Astrocyte (in vitro differentiated cells and primary cell): ENCODE measurements around the gene HINFP. TPM values are rescaled to one million over a fixed set of nuclear protein-coding genes. Genes with fewer than 3 reads are reported as not detected.
"Not testable (repeated sequence)": the region's sequence is repeated elsewhere in the genome, so short reads cannot be mapped to it uniquely, and the experiment has no call there.

Source experiments
- DNase-seq: peaks from one replicate; pipeline ENCODE4 v3.0.0-alpha.2; 2010; ENCODE audit warnings: low read depth
- FAIRE-seq: peaks from 2 replicates; lab custom pipeline; 2011; peaks lifted over from hg19 to GRCh38; lab: Jason Lieb, UNC
- H2AFZ ChIP-seq: 2 replicates; pipeline ENCODE4 v1.6.0; 2012; ENCODE audit warnings: low read depth, low read length, inconsistent platforms
- H3K27ac ChIP-seq: 2 replicates; pipeline ENCODE4 v1.5.1; 2011; ENCODE audit warnings: low read depth, low read length, inconsistent platforms
- H3K27me3 ChIP-seq: 2 replicates; pipeline ENCODE4 v1.6.0; 2011; ENCODE audit warnings: low read length, inconsistent platforms; ENCODE audit not compliant: insufficient read depth
- H3K36me3 ChIP-seq: 2 replicates; pipeline ENCODE4 v1.5.1; 2011; ENCODE audit warnings: low read length, inconsistent platforms; ENCODE audit not compliant: insufficient read depth
- H3K4me1 ChIP-seq: 2 replicates; pipeline ENCODE4 v1.5.1; 2011; ENCODE audit warnings: low read length, inconsistent platforms; ENCODE audit not compliant: insufficient read depth
- H3K4me2 ChIP-seq: 2 replicates; pipeline ENCODE4 v1.6.0; 2012; ENCODE audit warnings: low read length, inconsistent platforms
- H3K4me3 ChIP-seq: 2 replicates; pipeline ENCODE4 v1.5.1; 2011; ENCODE audit warnings: low read depth, mild to moderate bottlenecking, low read length, inconsistent platforms; ENCODE audit not compliant: insufficient read depth
- H3K79me2 ChIP-seq: 2 replicates; pipeline ENCODE4 v1.6.0; 2012; ENCODE audit warnings: mild to moderate bottlenecking, low read length, inconsistent platforms; ENCODE audit not compliant: insufficient read depth
- H3K9ac ChIP-seq: 2 replicates; pipeline ENCODE4 v1.6.0; 2012; ENCODE audit warnings: mild to moderate bottlenecking, low read length, inconsistent platforms
- H3K9me3 ChIP-seq: 2 replicates; pipeline ENCODE4 v1.5.1; 2012; ENCODE audit warnings: low read depth, mild to moderate bottlenecking, low read length, inconsistent platforms; ENCODE audit not compliant: insufficient read depth
- H4K20me1 ChIP-seq: 2 replicates; pipeline ENCODE4 v1.6.0; 2012; ENCODE audit warnings: low read length, inconsistent platforms; ENCODE audit not compliant: insufficient read depth
- H3K27ac Mint-ChIP-seq: one replicate; pipeline ENCODE4 v1.8.0; 2021; ENCODE audit warnings: mild to moderate bottlenecking, mixed read lengths; ENCODE audit not compliant: unreplicated experiment
- H3K27me3 Mint-ChIP-seq: one replicate; pipeline ENCODE4 v1.8.0; 2021; ENCODE audit warnings: low read depth, mixed read lengths; ENCODE audit not compliant: unreplicated experiment
- H3K36me3 Mint-ChIP-seq: one replicate; pipeline ENCODE4 v1.8.0; 2021; ENCODE audit warnings: low read depth, mixed read lengths; ENCODE audit not compliant: unreplicated experiment
- H3K4me1 Mint-ChIP-seq: one replicate; pipeline ENCODE4 v1.8.0; 2021; ENCODE audit warnings: low read depth, mixed read lengths; ENCODE audit not compliant: unreplicated experiment
- H3K4me3 Mint-ChIP-seq: one replicate; pipeline ENCODE4 v1.8.0; 2021; ENCODE audit warnings: mild to moderate bottlenecking, moderate library complexity, mixed read lengths; ENCODE audit not compliant: unreplicated experiment
- H3K9me3 Mint-ChIP-seq: one replicate; pipeline ENCODE4 v1.8.0; 2021; ENCODE audit warnings: mild to moderate bottlenecking, mixed read lengths; ENCODE audit not compliant: unreplicated experiment
- CTCF ChIP-seq: IDR thresholded peaks from 2 replicates; pipeline ENCODE4 v1.5.1; 2011; ENCODE audit warnings: low read depth, mild to moderate bottlenecking, inconsistent platforms, low read length, moderate library complexity; ENCODE audit not compliant: insufficient read depth
- EZH2 ChIP-seq: IDR thresholded peaks from 2 replicates; pipeline ENCODE4 v1.6.1; 2012; ENCODE audit warnings: mild to moderate bottlenecking, low read length, inconsistent platforms; ENCODE audit not compliant: insufficient read depth
- total RNA-seq: library from RNA; stranded (reverse); gene quantifications from 2 replicates; pipeline ENCODE4 v1.2.1, GENCODE V29; 2021

HINFP gene
- total RNA-seq, 1 donor from 2014 or later = 27.8 TPM

- Histone ChIP-seq H4K20me1 (no peaks in the 10 kb centered on the region), H3K9me3 (no peaks in the 10 kb centered on the region), H3K27me3 (peaks cover 3% of the 10 kb centered on the region), H3K27ac (no peak overlapping the region), H3K4me2 (no peak overlapping the region), H3K9ac (no peak overlapping the region), H3K4me3 (no peak overlapping the region), H3K4me1 (peaks cover 4% of the 10 kb centered on the region), H3K36me3 (no peaks in the 10 kb centered on the region), H3K79me2 (no peaks in the 10 kb centered on the region), H2AFZ (no peak overlapping the region)
- Mint-ChIP-seq H3K9me3 (peaks cover 2% of the 10 kb centered on the region), H3K4me1 (peaks cover 4% of the 10 kb centered on the region), H3K27me3 (peaks cover 7% of the 10 kb centered on the region), H3K36me3 (peaks cover 9% of the 10 kb centered on the region), H3K27ac (no peak overlapping the region), H3K4me3 (no peak overlapping the region)
- FAIRE-seq (no peak), DNase-seq (no peak)
- no peak for TF ChIP-seq CTCF
- TF ChIP-seq EZH2 = no peak
Observed at GRCh38 chr11:119180729-119181676, 59.6 kb downstream of the HINFP start.

DNA sequence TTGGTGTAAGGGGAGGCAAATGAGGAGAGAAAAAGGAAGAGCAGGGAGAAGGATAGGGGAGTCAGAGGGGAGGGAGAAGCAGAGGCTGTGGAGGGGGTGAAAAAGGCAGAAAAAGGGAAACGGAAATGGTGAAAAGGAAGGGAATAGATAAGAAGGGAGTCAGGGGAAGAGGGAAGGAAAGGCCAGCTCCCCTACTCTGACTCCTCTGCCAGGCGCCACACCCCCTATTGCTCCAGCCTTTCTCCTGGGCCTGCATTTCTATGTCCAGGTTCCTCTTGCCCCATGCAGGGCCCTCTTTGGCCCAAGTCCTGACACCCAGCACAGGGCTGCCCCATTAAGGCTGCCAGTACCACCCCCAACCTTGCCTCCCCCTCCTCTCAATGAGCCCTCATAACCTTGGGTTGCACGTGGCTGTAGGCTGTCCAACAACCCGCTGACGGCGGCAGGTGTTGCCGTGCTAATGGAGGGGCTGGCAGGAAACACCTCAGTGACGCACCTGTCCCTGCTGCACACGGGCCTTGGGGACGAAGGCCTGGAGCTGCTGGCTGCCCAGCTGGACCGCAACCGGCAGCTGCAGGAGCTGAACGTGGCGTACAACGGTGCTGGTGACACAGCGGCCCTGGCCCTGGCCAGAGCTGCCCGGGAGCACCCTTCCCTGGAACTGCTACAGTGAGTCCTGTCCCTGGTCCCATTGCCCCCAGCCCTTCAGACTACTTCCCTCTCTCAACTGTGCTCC, 60.5 kb downstream of the HINFP start:
- Histone ChIP-seq H3K27ac (no peak overlapping the region), H4K20me1 (no peaks in the 10 kb centered on the region), H3K4me1 (peaks cover 4% of the 10 kb centered on the region), H3K9me3 (no peaks in the 10 kb centered on the region), H3K4me3 (no peak overlapping the region), H2AFZ (no peak overlapping the region), H3K36me3 (no peaks in the 10 kb centered on the region), H3K9ac (no peak overlapping the region), H3K27me3 (peaks cover 4% of the 10 kb centered on the region), H3K4me2 (no peak overlapping the region), H3K79me2 (no peaks in the 10 kb centered on the region)
- DNase-seq (no peak), FAIRE-seq (no peak)
- Mint-ChIP-seq H3K4me3 (no peak overlapping the region), H3K27me3 (peaks cover 14% of the 10 kb centered on the region), H3K36me3 (peaks cover 9% of the 10 kb centered on the region), H3K27ac (no peak overlapping the region), H3K9me3 (peaks cover 2% of the 10 kb centered on the region), H3K4me1 (peaks cover 4% of the 10 kb centered on the region)
- TF ChIP-seq EZH2 (no peak), CTCF (no peak)

GRCh38 chr11:119184399-119184798, 63.0 kb downstream of the HINFP start:
- not testable (repeated sequence) for H3K4me1 ChIP-seq, H2AFZ ChIP-seq, H3K36me3 Mint-ChIP-seq, H4K20me1 ChIP-seq, H3K27me3 ChIP-seq, H3K9me3 ChIP-seq, FAIRE-seq, H3K27ac ChIP-seq, H3K36me3 ChIP-seq, H3K9ac ChIP-seq, H3K79me2 ChIP-seq, DNase-seq, H3K4me3 Mint-ChIP-seq, H3K4me2 ChIP-seq, H3K27ac Mint-ChIP-seq, H3K4me1 Mint-ChIP-seq, H3K9me3 Mint-ChIP-seq, H3K4me3 ChIP-seq
- peaks cover 22% of the 10 kb centered on the region for H3K27me3 Mint-ChIP-seq

Other genes with a start within 250 kb of the HINFP start
- gene CXCR5, start 237.7 kb upstream of the HINFP start, total RNA-seq = 0.07 and 0.12 TPM in 2 replicates
- gene BCL9L, start 195.7 kb upstream of the HINFP start, total RNA-seq = 128 and 138 TPM in 2 replicates
- gene UPK2, start 165.3 kb upstream of the HINFP start, total RNA-seq = 0.43 TPM in 1 of 2 replicates, not detected in the other
- not detected in 2 replicates for gene FOXR1, start 149.8 kb upstream of the HINFP start, total RNA-seq
- gene CENATAC, start 123.4 kb upstream of the HINFP start, total RNA-seq = 15.6 and 25.4 TPM in 2 replicates
- gene RPS25, start 103.2 kb upstream of the HINFP start, total RNA-seq = 643 and 750 TPM in 2 replicates
- 88.3 and 88.6 TPM in 2 replicates for gene TRAPPC4, start 102.8 kb upstream of the HINFP start, total RNA-seq
- gene SLC37A4, start 90.7 kb upstream of the HINFP start, total RNA-seq = 8.7 and 11.7 TPM in 2 replicates
- gene HYOU1, start 64.4 kb upstream of the HINFP start, total RNA-seq = 282 and 293 TPM in 2 replicates
- 22.4 and 24.0 TPM in 2 replicates for gene VPS11, start 53.8 kb upstream of the HINFP start, total RNA-seq
- gene HMBS, start 36.7 kb upstream of the HINFP start, total RNA-seq = 21.4 and 22.2 TPM in 2 replicates
- 44.1 and 47.1 TPM in 2 replicates for gene DPAGT1, start 19.7 kb upstream of the HINFP start, total RNA-seq
- 10.9 and 11.1 TPM in 2 replicates for gene C2CD2L, start 14.2 kb upstream of the HINFP start, total RNA-seq
- 0.55 and 1.5 TPM in 2 replicates for gene ABCG4, start 27.5 kb downstream of the HINFP start, total RNA-seq
- 6.3 and 9.6 TPM in 2 replicates for gene NLRX1, start 47.1 kb downstream of the HINFP start, total RNA-seq
- not detected in 2 replicates for gene NHERF4, start 63.9 kb downstream of the HINFP start, total RNA-seq
- gene CBL, start 84.8 kb downstream of the HINFP start, total RNA-seq = 45.1 and 46.6 TPM in 2 replicates
- gene MCAM, start 195.6 kb downstream of the HINFP start, total RNA-seq = 188 and 213 TPM in 2 replicates
- gene RNF26, start 212.9 kb downstream of the HINFP start, total RNA-seq = 31.8 and 33.3 TPM in 2 replicates
- gene C1QTNF5, start 219.3 kb downstream of the HINFP start, total RNA-seq = 5.6 and 6.3 TPM in 2 replicates
- not detected in 2 replicates for gene MFRP, start 225.1 kb downstream of the HINFP start, total RNA-seq